Ishikawa (cell line): Measurements from ENCODE around the gene KDM2B.

Experiments used
- CEBPB ChIP-seq: IDR thresholded peaks from 2 replicates; pipeline ENCODE4 v1.6.1; 2012
- CREB1 ChIP-seq: IDR thresholded peaks from 2 replicates; pipeline ENCODE4 v1.6.1; 2012; ENCODE audit warnings: low read depth
- EGR1 ChIP-seq: IDR thresholded peaks from 2 replicates; pipeline ENCODE4 v1.6.1; 2012
- EP300 ChIP-seq: IDR thresholded peaks from 2 replicates; pipeline ENCODE4 v1.6.1; 2012; ENCODE audit warnings: borderline replicate concordance
- FOXM1 ChIP-seq: IDR thresholded peaks from 2 replicates; pipeline ENCODE4 v1.6.1; 2012; ENCODE audit warnings: low read depth, borderline replicate concordance
- NFIC ChIP-seq: IDR thresholded peaks from 2 replicates; pipeline ENCODE4 v1.6.1; 2012
- RAD21 ChIP-seq: IDR thresholded peaks from 2 replicates; pipeline ENCODE4 v1.6.1; 2012; ENCODE audit warnings: low read depth
- TAF1 ChIP-seq: IDR thresholded peaks from 2 replicates; pipeline ENCODE4 v1.6.1; 2012; ENCODE audit warnings: low read depth, mild to moderate bottlenecking
- TCF12 ChIP-seq: IDR thresholded peaks from 2 replicates; pipeline ENCODE4 v1.6.1; 2012; ENCODE audit warnings: low read depth
- TEAD4 ChIP-seq: IDR thresholded peaks from 2 replicates; pipeline ENCODE4 v1.6.1; 2012
- YY1 ChIP-seq: IDR thresholded peaks from 2 replicates; pipeline ENCODE4 v1.6.1; 2012; ENCODE audit warnings: low read depth
- ZBTB7A ChIP-seq: IDR thresholded peaks from 2 replicates; pipeline ENCODE4 v1.6.1; 2012; ENCODE audit warnings: low read depth
- TF ChIP-seq, protein P1 (sequence below): IDR thresholded peaks from 2 replicates; pipeline ENCODE4 v1.6.1; 2012; ENCODE audit warnings: low read depth, mild to moderate bottlenecking
- TF ChIP-seq, protein P2 (sequence below): IDR thresholded peaks from 2 replicates; pipeline ENCODE4 v1.6.1; 2012
- TF ChIP-seq, protein P3 (sequence below): IDR thresholded peaks from 2 replicates; pipeline ENCODE4 v1.6.1; 2012

Gene KDM2B

DNA sequence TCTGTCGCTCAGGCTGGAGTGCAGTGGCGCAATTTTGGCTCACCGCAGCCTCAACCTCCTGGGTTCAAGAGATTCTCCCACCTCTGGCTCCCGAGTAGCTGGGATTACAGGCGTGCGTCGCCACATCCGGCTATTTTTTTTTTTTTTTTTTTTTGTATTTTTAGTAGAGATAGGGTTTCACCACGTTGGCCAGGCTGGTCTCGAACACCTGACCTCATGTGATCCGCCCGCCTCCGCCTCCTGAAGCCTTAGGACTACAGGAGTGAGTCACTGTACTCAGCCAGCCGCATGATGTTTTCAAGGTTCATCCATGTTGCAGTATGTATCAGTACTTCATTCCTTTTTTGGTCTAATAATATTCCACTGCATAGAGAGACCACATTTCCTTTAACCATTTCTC, 183.3 kb downstream of the KDM2B start:
- TF ChIP-seq TCF12 (no peak), CEBPB (no peak), YY1 (no peak), CREB1 (no peak), FOXM1 (no peak), NFIC (no peak), TEAD4 (no peak), RAD21 (no peak), EP300 (no peak), EGR1 (no peak), ZBTB7A (no peak), TAF1 (no peak)
- TF ChIP-seq, protein P1, sequence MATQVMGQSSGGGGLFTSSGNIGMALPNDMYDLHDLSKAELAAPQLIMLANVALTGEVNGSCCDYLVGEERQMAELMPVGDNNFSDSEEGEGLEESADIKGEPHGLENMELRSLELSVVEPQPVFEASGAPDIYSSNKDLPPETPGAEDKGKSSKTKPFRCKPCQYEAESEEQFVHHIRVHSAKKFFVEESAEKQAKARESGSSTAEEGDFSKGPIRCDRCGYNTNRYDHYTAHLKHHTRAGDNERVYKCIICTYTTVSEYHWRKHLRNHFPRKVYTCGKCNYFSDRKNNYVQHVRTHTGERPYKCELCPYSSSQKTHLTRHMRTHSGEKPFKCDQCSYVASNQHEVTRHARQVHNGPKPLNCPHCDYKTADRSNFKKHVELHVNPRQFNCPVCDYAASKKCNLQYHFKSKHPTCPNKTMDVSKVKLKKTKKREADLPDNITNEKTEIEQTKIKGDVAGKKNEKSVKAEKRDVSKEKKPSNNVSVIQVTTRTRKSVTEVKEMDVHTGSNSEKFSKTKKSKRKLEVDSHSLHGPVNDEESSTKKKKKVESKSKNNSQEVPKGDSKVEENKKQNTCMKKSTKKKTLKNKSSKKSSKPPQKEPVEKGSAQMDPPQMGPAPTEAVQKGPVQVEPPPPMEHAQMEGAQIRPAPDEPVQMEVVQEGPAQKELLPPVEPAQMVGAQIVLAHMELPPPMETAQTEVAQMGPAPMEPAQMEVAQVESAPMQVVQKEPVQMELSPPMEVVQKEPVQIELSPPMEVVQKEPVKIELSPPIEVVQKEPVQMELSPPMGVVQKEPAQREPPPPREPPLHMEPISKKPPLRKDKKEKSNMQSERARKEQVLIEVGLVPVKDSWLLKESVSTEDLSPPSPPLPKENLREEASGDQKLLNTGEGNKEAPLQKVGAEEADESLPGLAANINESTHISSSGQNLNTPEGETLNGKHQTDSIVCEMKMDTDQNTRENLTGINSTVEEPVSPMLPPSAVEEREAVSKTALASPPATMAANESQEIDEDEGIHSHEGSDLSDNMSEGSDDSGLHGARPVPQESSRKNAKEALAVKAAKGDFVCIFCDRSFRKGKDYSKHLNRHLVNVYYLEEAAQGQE: no peak
- TF ChIP-seq, protein P2, sequence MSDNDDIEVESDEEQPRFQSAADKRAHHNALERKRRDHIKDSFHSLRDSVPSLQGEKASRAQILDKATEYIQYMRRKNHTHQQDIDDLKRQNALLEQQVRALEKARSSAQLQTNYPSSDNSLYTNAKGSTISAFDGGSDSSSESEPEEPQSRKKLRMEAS: no peak
- TF ChIP-seq, protein P3, sequence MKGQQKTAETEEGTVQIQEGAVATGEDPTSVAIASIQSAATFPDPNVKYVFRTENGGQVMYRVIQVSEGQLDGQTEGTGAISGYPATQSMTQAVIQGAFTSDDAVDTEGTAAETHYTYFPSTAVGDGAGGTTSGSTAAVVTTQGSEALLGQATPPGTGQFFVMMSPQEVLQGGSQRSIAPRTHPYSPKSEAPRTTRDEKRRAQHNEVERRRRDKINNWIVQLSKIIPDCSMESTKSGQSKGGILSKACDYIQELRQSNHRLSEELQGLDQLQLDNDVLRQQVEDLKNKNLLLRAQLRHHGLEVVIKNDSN: no peak

DNA sequence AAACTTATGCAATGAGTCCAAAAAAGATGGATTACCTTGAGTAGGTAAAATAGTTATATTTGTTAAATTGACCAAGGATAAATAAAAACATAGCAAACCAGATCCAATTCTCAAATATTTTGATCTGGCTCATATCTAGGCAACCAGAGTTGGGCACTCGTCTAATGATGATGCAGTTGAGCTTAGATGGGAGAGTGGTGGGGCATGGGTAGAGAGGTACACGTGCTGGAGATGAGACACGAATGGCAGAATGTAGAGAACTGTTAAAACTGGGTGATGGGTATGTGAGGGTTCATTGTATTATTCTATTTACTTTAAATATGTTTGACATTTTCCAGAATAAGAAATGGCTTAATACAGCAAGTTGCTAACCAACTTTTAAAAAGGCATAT, 188.5 kb downstream of the KDM2B start:
- TF ChIP-seq TAF1 (no peak), CREB1 (no peak), EGR1 (no peak), RAD21 (no peak), FOXM1 (no peak), ZBTB7A (no peak), TEAD4 (no peak), EP300 (no peak), TCF12 (no peak)
- TF ChIP-seq, protein P1: no peak
- TF ChIP-seq, protein P2: no peak
- TF ChIP-seq, protein P3: no peak

DNA sequence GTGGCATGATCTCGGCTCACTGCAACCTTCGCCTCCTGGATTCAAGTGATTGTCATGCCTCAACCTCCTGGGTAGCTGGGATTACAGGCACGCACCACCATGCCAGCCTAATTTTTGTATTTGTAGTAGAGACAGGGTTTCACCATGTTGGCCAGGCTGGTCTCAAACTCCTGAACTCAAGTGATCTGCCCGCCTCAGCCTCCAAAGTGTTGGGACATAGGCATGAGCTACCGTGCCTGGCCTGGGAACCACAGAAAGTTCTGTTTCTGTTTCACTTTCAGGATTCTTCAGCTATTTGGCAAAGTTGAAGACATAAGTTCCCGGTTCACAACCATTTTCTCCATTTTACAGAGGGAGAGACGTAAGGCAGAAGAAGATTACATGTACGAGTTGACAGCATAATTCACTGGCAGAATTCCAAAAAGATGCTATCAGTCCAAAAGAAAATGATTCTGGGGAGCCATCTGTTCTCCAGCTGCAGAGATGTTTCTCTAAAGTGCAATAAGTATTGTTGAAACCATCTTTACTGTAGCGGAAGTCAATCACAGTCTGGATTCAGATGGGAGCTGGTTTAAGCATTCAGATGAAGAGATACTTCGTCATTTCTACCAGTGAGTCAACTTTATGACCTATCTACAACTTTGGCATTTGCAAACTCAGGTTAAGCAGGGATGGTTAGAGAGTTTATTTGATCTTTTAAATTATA, 189.1 kb downstream of the KDM2B start:
- TF ChIP-seq EP300 (no peak), NFIC (no peak), TEAD4 (no peak)
- TF ChIP-seq, protein P2: no peak

DNA sequence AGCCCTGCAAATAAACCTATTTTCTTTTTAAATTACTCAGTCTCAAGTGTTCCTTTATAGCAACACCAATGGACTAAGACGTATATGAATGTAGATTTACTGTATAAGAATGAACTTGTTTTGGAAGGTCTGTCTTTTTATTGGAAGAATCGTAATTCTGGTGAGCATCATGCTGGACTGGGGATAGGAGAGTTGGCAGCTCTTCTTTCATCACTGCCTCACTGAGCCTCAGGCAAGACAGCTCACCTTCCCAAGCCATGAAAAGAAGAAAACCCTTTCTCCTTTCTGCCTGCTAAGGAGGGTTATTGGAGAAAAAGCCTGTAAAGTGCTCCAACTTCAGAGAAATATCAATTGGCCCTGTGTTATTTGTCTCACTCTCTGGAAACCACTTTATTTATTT, 190.0 kb downstream of the KDM2B start:
- TF ChIP-seq ZBTB7A (no peak), RAD21 (no peak), TAF1 (no peak), EGR1 (no peak), TEAD4 (no peak), EP300 (no peak), YY1 (no peak), CEBPB (no peak), TCF12 (no peak), FOXM1 (no peak), CREB1 (no peak), NFIC (no peak)
- TF ChIP-seq, protein P3: no peak
- TF ChIP-seq, protein P2: no peak
- TF ChIP-seq, protein P1: no peak
